HG03378 (cell line): ENCODE results near the gene CRLF1.
"Not testable (repeated sequence)": the region's sequence is repeated elsewhere in the genome, so short reads cannot be mapped to it uniquely, and the experiment has no call there.

Experiments used
- ATAC-seq: cut with Tn5 transposase; IDR thresholded peaks from one replicate; pipeline ENCODE4 v1.9.1; 2021; ENCODE audit warnings: mild to moderate bottlenecking, moderate library complexity; ENCODE audit not compliant: unreplicated experiment

Gene CRLF1

DNA sequence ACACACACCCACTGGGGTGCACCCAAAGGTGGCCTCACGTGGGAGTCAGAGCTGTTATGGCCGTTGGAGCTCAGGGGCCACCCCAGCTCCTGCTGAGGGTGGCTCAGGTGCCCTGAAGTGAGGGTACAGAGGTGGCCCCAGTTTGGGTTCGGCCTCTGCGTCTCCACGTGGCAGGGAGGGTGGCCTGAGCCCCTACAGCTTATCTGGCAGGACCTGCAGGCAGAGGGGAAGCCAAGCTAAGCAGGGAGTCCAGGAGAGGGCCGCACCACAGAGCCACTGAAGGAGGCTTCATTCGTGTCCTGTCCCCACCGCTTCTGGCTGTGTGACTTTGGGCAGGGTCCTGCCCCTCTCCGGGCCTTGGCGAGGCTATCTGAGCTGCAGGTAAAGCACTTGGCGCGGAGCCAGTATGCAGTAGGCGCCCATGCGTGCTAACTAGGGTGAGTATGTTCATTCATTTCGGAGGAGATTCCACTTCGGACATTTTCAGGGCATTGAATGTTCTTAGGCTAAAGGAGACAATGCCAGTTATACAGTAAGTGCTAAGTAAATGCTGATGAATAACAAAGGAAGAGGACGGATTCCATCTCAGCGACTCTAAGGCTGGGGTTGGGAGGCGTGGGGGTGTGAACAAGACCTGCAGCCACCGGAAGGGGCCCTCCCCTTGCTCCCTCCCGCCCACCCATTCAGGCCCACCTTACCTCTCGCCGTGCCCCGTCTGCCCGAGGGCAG lies 13.1 kb downstream of the CRLF1 start:
- no peak for ATAC-seq

DNA sequence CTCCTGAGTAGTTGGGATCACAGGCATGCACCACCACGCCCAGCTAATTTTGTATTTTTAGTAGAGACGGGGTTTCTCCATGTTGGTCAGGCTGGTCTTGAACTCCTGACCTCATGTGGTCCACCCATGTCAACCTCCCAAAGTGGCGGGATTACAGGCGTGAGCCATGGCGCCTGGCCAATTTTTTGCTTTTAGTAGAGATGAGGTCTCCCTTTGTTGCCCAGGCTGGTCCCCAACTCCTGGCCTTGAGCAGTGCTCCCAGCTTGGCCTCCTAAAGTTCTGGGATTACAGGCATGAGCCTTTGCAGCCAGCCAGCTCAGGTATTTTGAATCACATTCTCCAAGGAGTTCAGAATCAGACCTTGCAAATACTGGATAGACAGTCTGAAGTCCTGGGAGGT lies 13.9 kb downstream of the CRLF1 start:
- not testable (repeated sequence) for ATAC-seq

DNA sequence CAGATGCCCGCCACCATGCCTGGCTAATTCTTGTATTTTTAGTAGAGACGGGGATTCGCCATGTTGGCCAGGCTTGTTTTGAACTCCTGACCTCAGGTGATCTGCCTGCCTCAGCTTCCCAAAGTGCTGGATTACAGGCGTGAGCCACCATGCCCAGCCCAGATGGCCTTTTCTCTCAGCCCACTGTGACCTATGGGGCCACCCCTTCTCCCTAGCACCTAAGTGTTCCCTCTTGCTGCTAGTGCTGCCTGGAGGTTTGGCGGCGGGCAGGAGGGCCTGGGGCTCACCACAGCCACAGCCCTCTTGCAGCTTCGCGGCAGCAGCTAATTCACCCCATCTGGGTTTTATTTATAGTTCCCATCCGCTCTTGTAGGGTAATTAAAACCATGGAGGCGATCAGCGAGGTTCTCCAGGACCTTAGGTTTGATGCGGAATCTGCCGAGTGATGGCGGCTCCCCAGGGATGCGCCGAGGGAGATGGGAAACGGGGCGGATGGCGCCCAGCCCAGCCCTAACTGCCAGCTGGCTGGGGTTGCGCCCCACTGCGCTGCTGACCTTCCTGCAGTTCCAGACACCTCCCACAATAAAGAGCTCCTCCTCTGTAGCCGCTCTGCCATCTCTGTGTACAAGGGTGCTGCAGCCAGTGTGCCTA lies 14.7 kb downstream of the CRLF1 start:
- ATAC-seq: no peak

DNA sequence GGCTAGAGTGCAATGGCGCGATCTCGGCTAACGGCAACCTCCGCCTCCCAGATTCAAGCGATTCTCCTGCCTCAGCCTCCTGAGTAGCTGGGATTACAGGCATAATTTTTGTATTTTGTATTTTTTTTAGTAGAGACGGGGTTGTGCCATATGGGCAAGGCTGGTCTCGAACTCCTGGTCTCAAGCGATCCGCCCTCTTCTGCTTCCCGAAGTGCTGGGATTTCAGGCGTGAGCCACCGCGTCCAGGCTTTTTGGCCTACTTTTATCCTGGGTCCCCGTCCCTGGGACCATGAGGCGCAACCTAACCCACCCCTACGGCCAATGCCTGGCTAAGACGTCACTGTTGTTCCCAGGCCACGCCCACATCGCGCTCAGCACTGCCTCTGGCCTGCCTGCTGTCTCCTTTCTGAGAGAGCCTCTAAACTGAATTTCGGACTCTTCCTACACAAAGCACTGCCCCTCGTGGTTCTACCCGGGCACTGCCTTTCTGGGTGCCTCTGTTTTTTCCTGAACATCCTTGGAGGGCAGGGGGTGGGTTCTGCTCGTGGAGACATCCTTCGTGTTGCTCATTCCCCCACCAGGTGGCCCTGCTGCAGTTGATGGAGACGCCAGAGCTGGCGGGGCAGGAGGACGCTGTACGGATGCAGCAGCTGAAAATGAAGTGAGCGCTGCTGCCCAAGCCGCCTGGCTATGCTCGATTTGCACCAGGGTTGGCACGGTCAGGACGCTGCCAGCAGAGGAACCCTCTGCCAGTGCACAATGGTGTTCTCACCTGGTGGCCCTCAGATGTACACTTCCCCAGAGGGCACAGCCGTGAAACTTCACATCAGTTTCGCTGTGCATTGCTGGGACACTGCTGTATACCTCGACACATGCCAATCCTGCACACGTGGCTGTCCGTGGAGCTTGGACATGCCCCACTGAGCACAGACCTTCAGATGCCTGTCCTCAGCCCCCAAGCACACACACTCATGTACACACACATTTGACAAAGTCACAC lies 16.0 kb downstream of the CRLF1 start:
- ATAC-seq: no peak

DNA sequence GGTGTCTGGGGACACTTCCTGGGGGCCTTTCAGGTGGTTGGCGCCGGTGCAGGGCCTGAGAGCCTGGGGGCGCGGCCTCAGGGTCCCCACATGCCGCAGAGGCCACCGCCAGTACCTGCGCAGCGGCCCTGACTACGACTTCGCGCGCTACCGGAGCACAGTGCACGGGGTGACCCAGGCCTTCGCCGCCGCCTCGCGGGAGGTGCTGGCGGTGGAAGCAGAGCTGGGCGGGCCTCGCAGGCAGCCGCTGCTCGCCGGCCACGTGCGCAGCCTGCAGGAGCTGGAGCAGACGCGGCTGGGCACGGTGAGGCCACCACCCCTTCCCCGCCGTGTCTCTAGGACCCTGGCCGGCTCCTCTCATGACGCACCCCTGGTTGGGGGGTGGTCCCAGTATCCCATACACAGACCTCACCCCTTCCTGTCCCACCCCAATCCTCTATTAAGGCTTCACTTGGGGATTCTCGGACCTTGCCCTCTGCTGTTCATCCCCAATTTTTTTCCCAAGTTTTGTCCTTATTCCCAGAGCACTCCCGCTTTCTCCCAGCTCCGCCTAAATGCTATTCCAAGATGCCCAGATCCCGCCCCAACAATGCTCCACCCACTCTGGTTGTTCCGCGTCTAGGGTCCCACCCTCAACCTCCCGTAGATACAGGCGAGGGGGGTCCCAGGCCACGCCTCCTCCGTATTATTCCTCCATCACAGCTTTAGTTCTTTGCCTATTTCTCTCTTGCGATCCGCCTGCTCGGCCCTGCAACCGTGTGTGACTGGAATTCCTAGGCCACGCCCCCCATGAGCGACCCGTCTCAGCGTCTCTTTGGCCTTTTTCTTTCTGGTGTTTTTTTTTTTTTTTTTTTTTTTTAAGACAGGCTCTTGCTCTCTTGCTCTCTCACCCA lies 17.0 kb downstream of the CRLF1 start:
- peak; percentile 18 for ATAC-seq

DNA sequence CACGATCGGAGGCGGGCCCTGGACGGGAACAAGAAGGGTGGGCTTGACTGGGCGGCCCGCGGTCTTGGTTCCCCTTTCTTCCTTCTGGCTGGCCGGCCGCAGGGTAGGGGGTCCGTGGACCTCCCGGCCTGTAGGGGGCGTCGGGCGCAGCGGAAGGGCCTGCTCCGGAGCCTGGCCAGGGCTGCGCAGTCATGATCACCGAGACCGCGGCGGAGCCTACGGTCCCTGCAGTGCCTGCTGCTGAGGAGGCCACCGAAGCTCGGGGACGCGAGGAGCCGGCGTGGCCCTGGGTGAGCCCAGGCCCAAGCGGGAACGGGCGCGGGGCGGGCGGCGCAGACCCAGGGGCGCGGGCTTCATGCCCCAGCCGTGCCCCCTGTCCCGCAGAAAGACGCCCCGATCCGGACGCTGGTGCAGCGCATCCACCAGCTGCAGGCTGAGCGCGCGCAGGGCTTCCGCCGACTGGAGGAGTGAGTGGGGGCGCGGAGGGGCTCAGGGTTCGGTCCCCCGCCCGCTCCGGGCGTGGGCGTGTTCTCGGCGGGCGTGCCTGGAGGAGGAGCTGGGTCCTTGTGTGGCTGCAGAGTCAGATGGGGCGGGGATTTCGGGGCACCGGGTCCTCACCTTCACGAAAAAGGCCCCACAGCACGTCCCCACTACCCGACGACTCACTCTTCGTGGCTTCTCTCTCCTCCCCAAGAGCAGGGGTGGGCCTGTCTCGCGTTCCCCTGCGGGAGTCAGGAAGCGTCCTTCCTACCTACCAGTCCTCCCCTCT lies 17.8 kb downstream of the CRLF1 start, which contains the start of gene REX1BD:
TSS of gene REX1BD (plus strand) at position 188 of the 769 bp plus-strand sequence. CDS start at position 192, 4 bp downstream.
- peak; percentile 69 for ATAC-seq

DNA sequence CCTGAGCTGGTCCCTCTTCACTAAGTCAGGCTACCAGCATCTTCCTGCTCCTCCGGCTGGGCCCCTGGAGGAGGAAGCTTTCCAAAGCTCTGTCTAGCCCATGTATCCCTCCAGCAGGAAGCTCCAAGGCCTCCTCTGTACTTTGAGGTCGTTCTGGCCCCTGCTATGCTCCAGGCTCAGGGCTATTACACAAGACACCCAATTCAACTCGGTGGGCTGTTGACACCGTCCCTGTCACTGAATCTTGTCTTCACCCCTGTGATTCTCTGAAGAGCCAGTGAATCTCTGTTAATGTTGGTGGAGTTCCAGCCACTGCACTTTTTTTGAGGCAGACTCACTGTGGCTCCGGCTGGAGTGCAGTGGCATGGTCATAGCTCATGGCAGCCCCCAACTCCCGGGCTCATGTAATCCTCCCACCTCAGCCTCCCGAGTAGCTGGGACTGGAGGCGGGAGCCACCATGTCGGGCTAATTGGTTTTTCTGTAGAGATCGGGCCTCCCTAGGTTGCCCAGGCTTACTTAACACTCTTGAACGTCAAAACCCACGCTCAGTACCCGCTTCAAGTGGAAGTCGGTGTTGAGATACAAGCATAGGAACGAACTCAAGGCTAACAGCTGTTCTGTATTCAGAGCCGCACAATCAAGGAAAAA lies 18.5 kb downstream of the CRLF1 start:
- ATAC-seq: no peak

DNA sequence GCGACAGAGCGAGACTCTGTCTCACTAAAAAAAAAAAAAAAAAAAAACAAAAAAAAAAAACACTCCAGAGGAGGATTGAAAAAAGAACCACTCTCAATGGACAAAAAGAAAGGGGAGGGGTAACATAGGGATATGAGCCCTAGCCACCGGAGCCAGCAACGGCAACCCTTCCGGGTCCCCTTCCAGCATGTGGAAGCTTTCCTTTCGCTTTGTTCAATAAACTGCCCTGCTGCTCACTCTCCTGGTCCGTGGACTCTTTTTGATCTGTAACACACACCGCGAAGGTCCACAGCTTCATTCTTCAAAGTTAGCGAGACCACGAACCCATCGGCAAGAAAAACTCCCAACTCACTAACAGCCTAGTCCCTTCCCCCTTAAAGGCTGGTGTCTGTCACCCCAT lies 19.0 kb downstream of the CRLF1 start:
- ATAC-seq: no peak

DNA sequence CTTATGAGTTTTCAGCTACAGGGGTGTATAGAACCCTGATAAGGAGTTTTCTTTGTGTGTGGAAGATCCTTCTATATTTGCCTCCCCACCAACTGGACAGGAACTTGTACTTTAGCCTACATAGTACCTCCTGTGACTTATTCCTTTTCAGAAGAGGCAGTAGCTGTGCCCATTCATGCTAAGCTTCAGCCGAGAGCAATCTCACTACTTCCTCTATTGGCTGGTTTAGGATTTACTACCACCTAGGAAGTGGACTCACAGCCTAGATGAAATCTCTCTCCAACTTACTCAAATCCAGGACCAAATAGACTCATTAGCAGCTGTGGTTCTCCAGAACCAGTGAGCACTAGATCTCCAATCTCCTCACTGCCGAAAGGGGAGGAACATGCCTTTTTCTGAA lies 20.3 kb downstream of the CRLF1 start:
- no peak for ATAC-seq

DNA sequence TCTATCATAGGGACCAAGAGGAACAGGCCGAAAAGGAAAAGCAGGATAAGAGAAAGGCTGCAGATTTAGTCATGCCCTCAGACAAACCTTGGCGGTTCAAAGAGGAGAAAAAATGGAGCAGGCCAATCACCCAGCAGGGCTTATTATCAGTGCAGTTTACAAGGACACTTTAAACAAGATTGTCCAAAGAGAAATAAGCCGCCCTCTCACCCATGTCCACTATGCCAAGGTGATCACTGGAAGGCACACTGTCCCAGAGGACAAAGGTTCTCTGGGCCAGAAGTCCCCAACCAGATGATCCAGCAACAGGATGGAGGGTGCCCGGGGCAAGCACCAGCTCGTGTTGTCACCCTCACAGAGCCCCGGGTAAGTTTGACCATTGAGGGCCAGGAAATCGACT lies 26.3 kb downstream of the CRLF1 start:
- no peak for ATAC-seq

DNA sequence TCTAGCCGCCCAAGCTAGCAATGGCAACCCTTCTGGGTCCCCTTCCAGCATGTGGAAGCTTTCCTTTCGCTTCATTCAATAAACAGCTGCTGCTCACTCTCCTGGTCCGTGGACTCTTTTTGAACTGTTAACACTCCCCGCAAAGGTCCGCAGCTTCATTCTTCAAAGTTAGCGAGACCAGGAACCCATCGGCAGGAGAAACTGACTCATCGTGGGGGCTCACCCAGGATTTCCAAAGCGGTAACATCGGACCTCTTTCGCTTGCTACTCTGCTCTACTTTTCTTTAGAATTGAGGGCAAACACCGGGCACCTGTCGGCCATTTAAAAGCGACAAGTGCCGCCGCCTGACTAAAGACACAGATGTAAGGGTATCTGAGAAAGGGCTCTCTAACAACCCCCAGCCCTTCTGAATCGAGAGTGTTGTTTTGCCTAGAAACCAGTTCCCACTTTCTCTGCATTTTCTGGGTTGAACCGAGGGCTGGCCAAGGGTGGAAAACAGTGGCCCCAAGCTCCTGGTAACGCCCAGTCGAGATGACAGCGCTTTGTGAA lies 29.2 kb downstream of the CRLF1 start:
- ATAC-seq: no peak

DNA sequence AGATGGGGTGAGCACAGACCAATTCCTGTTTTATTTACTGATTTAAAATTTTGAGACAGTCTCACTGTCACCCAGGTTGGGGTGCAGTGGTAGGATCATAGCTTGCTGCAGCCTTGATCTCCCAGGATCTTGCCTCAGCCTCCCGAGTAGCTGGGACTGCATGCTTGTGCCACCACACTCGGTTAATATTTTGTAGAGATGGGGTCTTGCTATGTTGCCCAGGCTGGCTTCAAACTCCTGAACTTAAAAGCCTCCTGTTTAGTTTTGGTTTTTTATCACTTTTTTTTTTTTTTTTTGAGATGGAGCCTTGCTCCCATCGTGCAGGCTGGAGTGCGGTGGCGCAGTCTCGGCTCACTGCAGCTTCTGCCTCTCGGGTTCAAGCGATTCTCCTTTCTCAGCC lies 30.2 kb downstream of the CRLF1 start:
- no peak for ATAC-seq

DNA sequence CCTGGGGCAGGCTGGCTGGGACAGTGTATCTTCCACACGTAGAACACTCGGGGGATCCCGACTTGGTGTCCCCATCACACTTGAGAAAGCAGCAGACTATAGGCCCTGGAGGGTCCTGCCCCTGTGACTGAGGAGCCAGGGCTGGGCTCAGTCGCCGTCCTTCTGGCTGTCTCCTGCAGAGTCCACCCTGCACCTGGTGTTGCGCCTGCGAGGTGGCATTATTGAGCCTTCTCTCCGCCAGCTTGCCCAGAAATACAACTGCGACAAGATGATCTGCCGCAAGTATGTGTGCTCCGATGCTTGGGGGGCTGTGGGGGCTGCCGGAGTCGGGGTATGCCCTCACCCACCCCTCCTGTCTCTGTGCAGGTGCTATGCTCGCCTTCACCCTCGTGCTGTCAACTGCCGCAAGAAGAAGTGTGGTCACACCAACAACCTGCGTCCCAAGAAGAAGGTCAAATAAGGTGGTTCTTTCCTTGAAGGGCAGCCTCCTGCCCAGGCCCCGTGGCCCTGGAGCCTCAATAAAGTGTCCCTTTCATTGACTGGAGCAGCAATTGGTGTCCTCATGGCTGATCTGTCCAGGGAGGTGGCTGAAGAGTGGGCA lies 31.8 kb downstream of the CRLF1 start:
- ATAC-seq: no peak

DNA sequence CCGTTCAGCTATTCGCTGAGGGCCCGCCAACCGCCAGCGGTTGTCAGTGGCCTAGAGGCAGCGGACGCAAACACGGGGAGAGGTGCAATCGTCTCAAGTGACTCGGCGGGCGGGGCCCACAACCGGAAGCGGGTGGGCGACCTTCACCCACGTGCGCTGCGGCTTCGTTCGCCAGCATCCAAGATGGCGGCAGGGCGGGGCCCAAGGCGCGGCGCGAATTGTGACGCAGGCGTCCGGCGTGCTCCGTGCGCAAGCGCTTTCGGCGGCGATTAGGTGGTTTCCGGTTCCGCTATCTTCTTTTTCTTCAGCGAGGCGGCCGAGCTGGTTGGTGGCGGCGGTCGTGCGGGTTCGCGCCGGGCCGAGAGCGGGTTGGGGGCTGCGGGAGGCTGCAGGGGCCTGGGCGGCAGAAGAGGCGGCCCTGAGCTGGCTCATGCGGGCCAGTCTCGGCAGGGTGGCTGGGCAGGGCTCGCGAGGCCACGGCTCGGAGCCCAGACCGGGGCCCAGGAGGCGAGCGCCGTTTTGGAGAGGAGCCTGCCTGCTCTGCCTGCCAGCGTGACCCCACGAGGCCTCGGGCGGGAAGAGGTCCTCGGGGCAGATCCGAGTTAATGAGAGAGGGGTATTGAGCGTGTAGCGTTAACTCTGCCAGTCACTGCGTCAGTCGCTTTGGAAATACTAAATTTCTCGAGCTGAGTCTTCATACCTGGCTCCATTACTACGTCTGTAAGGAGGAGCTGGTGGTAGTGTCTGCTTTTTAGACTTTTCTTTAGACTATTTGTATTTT lies 34.8 kb downstream of the CRLF1 start, which contains the start of gene UBA52:
TSS of gene UBA52 (plus strand) at position 294 of the 781 bp plus-strand sequence. CDS start 1,444 bp downstream, outside the sequence.
- peak; percentile 84 for ATAC-seq

DNA sequence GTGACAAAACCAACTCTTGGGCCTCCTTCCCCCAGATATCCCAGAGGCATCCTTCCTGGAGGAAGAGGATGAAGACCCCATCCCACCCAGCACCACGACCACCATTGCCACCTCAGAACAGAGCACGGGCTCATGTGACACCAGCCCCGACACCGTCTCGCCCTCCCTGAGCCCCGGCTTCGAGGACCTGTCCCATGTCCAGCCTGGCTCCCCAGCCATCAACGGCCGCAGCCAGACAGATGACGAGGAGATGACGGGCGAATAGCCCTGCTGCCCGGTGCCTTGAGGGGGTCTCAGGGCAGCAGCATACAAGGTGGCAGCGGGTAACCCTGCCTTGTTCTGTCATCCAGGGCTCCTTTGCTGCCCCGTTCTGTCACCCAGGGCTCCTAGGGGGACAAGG lies 38.2 kb downstream of the CRLF1 start:
- no peak for ATAC-seq

DNA sequence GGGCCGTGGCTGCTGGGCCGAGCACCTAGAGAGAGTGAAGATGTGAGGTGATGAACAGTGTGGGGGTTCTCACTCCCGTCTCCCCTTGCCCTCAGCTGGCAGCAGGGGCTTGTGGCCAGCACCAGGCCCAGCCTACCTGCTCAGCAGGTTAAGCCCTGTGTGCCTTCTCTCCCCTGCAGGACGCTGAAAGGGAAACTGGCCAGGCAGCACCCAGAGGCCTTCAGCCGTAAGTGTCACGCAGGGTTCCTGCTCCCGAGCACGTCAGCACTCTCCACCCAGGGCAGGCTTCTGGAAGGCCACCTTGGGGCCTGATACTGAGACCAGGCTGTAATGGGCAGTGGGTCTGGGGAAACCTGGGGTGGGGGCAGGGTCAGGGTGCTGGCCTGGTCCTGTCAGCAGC lies 39.6 kb downstream of the CRLF1 start:
- ATAC-seq: no peak

DNA sequence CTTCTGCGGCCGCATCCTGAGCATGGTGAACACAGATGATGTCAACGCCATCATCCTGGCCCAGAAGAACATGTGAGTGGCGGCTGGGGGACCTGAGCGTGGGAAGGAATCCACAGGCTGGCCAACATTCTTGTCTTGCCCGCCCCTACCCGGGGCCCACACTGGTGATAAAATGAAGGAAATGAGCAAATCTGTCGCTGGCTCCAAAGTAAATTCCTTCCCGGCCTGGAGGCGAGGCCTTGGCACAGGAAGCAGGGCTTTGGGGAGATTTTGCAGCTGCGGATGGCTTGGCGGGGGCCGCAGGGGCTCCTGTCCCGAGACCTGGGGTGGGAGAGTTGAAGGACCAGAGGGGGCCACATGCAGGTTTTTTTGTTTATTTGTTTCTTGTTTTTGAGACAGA lies 44.5 kb downstream of the CRLF1 start:
- no peak for ATAC-seq
